COLO668 (cell line): ENCODE results near the gene ADD1.

ENCODE experiments used
- DNase-seq: peaks from one replicate; lab custom pipeline; 2025; ENCODE audit not compliant: unreplicated experiment; lab: John Stamatoyannopoulos, UW

ADD1 gene

GRCh38 chr4:2804973-2805501 lies 38.6 kb upstream of the ADD1 start:
- DNase-seq = no peak

GRCh38 chr4:2805712-2806389 lies 37.8 kb upstream of the ADD1 start:
- DNase-seq = no peak

- no peak for DNase-seq
Observed at GRCh38 chr4:2806390-2807355, 37.0 kb upstream of the ADD1 start.

DNA sequence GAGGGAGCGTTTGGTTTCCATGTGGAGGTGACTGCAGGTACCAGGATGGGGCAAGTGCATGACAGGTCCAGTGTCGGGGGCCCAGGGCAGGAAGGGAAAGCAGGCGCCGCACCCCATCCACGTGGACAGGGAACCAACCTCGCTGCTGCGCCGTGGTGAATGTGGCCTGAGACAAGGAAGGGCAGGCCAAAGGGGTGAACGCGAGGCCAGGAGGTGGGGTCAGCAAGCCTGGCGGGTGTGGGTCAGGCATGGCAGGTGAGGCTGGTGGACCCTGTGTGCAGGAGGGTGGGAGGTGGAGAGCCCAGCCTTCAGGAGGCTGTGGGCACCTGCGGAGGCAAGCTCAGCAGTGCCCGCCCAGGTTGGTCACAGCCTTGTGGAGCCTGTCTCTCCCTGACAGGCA lies 36.1 kb upstream of the ADD1 start:
- DNase-seq = no peak

- no peak for DNase-seq
Observed at GRCh38 chr4:2808001-2808400, 35.6 kb upstream of the ADD1 start.

- peak; percentile 37 for DNase-seq
Observed at GRCh38 chr4:2809610-2810180, 33.9 kb upstream of the ADD1 start.

DNA sequence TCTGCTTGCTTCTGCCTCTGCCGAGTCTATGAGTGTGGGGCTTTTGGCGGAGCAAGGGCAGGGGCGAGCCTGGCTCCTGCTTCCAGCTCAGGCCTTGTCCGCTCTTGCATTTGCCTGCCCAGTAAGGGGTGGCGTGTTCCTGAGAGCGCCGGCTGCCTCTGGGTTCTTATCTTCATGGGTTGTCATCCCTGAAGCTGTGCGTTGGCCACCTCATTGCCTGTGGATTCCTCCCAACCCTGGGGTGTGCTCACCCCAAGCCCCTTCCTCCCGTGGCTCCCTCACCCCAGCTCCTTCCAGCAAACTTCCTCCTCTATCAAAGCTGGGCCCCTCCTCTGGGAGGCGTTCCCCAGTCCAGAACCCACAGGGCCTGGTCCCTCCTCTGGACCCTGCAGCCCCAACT lies 33.3 kb upstream of the ADD1 start:
- no peak for DNase-seq

DNA sequence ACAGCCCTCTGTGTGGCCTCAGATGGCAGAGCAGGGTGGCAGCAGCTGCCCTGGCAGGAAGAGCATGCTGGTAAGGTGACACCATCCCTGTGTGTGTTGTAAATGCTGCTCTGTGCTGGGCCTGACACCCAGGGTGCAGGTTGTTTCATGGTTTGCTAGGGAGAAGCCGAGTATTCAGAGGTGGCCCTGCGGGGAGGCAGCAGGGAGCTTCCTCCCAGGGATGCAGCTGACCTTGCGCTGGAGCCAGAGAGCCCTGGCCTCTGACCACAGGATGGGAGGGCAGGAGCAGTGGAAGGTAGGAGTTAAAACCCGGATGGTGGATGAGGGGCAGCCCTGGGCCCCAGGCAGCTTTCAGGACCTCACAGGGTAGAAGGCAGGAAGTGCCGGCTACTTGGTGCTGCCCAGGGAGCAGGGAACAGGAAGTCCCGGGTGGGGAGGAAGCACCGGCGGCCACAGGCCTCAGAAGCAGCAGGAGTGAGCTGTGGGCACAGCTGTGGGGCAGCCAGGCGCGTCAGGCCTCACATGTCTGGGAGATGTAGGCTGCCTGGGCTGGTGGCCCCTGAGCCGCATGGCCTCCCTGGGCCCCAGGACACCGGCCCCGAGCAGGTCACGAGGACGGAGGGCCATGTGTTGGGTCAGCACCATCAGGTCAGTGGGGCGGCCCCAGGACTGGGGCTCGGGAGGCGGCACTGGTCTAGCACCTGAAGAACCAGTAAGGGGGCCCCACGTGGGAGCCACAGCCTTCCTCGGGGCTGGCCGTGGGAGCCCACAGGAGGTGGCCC lies 31.6 kb upstream of the ADD1 start:
- peak; percentile 85 for DNase-seq

DNA sequence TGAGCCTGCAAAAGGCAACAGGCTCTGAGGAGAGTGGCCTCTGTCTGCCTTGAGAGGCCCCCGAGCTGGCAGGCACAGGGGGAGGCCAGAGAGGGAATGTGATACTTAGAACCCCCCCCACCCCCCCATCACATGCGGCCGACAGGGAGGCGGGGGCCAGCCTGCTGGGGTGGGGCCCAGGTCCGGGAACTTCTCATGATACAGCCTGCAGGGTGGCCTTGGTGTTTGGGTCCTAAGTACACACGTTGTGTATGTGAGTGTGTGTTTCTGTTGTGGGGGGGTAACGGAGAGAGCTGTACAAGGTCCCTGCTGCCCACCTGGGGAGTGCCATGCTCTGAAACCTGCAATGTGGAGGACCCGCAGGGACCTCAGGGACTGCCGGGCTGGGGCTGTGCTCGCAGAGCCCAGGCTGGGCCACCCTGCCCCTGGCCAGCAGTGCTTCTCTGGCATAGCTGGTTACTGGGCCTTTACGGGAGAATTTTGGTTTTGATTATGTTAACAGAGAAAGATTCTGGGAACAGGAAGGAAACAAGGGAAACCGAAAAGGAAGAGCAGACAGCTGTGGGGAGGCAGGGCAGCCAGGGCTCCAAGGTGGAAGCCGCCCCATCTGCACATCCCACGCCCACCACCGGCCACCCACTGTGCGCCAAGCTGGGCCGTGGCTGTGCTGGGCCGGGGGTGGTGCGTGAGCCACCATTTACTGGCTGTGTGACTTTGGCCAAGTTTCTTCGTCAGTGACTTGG lies 30.9 kb upstream of the ADD1 start:
- DNase-seq = peak; percentile 49

DNA sequence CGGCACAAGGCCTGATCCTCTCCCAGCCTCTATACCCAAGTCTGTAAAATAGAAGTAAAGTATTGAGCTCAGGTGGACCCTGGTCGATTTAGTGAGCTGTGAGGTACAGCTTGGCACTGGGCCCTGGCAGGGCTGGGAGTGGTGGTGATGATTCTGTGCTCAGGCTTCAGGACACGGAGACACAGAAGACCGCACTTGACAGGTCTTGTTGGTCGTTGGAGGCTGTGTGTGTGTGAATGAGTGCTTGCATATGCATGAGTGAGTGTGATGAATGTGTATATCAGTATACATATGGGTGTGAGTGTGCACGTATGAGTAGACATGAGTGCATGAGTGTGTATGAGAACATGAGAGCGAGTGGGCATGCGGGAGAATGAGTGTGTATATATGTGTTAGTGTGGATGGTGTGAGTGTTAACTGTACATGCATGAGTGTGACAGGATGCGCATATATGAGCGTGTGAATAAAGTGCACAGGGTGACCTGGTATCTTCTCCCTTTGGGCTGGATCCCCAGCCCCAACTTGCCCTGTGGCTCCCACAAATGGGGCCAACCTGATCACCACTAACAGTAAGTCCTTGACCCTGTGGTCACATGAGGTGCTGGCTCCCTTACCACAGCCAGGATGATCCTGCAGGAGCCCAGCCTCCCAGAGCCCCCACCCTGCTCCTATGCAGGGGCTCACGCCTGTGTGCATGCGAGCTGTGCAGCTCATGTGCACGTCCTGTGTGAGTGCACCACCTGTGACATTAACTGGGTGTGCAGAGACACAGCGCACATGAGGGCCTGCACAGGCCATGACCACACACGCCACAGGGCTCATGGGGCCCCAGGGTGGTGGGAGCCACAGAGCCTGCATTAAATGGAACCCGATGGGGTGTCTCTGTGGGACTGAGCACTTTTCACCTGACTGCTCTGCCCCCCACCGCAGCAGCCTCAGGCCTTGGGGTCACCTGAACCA lies 29.9 kb upstream of the ADD1 start:
- DNase-seq = no peak

GRCh38 chr4:2814627-2815270 lies 28.9 kb upstream of the ADD1 start:
- DNase-seq = no peak

GRCh38 chr4:2816401-2816954 lies 27.2 kb upstream of the ADD1 start:
- no peak for DNase-seq

DNA sequence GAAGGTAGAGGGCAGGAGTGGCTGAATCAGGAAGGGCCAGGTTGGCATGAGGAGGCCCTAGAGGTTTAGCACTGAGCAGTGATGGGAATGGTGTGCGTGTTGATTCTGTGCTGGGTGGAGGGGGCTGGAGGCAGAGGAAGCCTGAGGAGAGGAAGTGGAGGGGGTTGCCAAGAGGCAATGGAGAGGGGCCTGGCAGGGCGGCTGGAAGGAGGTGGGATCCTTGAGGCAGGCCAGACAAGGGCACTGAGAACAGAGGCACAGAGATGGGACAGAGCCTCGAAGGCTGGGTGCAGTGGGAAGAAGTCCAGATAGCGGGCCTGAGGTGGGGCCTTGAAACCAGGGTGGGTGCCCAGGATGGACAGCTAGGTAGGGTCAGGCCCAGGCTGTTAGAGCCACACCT lies 26.5 kb upstream of the ADD1 start:
- DNase-seq = no peak

DNA sequence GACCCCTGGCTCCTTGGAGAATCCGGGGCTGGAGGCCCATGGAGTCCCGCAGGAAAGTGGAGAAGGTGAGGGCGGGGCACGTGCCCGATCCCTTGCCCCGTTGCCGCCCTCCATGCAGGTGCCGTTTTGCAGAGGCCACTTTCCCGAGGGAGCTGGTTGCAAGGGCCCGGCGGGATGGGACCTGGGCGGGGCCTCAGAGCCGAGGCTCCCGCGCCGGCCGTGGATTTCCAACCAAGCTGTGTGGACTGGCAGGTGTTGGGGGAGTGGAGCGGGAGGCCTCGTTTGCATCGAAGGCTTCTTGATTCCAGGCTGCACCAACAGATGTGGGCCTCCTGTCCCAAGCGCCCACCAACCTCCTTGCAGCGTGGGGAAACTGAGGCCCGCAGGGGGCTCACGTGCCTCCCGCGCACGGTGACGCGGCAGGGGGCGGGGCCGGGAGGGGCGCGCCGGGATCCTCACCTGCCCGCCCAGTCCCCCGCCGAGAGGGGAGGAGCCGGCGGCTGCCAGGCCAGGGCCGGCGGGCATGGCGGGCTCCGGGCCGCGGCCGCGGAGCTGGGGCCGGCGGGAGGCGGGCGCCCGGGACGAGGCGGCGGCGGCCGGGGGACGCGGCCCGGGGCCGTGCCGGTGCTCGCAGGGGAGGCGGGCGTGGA lies 25.8 kb upstream of the ADD1 start:
- DNase-seq = peak; percentile 85

DNA sequence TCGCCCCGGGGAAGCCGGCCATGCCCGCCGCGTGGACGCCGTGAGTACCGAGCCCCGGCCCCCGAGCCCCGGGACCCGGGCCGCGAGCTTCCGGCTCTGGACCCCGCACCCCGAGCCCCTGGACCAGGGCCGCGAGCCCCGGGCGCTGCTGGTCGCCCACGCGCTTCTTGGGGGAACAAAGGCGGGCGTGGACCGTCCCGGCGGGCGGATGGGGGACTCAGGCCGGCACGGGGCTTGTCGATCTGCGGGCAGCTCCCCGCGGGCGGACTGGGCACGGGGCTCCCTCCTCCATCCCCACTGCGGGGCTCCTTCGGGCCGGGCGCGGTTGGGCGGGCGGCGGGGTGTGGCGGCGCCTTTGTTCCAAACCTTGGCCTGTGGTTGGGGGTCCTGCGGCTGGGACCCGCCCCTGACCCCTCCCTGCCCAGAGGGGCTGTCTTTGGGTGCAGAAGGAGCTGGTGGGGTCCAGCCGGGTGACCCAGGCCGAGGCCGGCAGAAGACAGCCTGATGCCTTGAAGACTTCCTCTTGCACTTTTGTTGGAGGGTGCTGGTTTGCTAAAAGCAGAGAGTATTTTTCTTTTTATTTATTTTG lies 25.2 kb upstream of the ADD1 start:
- peak; percentile 53 for DNase-seq

DNA sequence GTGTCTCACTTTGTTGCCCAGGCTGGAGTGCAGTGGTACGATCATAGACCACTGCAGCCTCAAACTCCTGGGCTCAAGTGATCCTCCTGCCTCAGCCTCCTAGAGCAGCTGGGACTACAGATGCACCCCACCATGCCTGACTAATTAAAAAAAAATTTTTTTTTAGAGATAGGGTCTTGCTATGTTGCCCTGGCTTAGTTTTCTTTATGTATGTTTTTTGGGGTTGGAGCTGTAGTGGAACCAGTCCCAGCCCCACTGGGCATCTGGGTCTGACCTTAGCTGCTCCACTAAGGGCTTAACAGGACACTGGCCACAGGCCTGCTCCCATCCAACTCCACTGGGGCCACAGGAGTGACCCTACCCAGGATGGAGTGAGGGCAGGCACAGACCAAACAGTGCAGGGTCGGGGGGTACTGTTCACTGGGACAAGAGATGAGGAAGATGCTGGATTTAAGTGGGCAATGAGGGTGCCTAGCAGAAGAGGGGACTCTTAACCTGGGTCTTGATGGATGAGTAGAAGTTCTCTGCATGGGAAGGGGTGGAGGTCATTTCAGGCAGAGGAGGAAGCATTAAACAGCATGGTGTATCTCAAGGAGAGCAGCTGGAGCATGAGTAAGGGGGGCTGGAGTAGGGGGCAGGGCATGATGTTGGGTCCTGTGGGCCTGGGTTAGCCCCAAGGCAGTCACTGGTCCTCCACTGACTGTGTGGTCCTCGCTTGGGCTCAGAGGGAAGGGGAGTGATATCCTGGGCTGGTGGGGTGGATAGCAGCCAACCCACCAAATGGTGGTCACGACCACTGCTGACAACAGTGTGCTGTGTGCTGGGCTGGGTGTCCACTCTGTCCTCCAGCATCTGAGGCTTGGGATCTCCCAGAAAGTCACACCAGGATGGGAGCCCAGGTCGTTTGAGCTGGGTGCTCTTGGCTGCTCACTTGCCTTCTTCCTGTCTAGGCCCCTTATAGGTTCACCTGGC lies 24.1 kb upstream of the ADD1 start:
- no peak for DNase-seq
